Psoas muscle (tissue), 8 donors: ENCODE results near the gene ACACB. TPM values are rescaled to one million over a fixed set of nuclear protein-coding genes. Genes with fewer than 3 reads are reported as not detected.

ENCODE experiments used
- ATAC-seq, 4 donors: fragments of 200-7000 bp; cut with Tn5 transposase; one replicate each; pipeline ENCODE4 v1.9.1; 2020; ENCODE audit warnings: moderate library complexity in 3 of 4, mild to moderate bottlenecking in 2 of 4
- DNase-seq, 2 donors: peaks; one replicate each; pipeline ENCODE4 v3.0.0-alpha.2; 2020
- H3K27ac ChIP-seq: fragments of 200-600 bp; one replicate; pipeline ENCODE4 v1.8.0; 2022
- H3K27me3 ChIP-seq, 3 donors: fragments of 200-600 bp in 1 of 3; one replicate each; pipeline versions ENCODE4 v1.6.1 to v1.8.0; 2013 to 2022; ENCODE audit warnings: low read length in 2 of 3, mild to moderate bottlenecking in 2 of 3, moderate library complexity in 1 of 3; ENCODE audit not compliant: insufficient read depth in 3 of 3
- H3K36me3 ChIP-seq, 2 donors: fragments of 200-600 bp in 1 of 2; one replicate each; pipeline versions ENCODE4 v1.6.1 to v1.8.0; 2013 to 2022; ENCODE audit warnings: low read depth in 1 of 2, mild to moderate bottlenecking in 1 of 2, moderate library complexity in 1 of 2; ENCODE audit not compliant: insufficient read depth in 1 of 2
- H3K4me1 ChIP-seq: fragments of 200-600 bp; one replicate; pipeline ENCODE4 v1.8.0; 2022
- H3K4me3 ChIP-seq: fragments of 200-600 bp; one replicate; pipeline ENCODE4 v1.8.0; 2022; ENCODE audit warnings: mild to moderate bottlenecking
- H3K9me3 ChIP-seq: fragments of 200-600 bp; one replicate; pipeline ENCODE4 v1.8.0; 2022
- CTCF ChIP-seq: fragments of 200-600 bp; IDR thresholded peaks from one replicate; pipeline ENCODE4 v1.8.0; 2022; ENCODE audit warnings: antibody characterized with exemption
- WGBS, 3 donors: extraction: QIAGEN DNeasy Blood & Tissue Kit; methylation state at CpG; one replicate each; pipeline versions ENCODE4 v1.1.6 to v1.1.7; 2013; 5-methylcytosine and 5-hydroxymethylcytosine counted together
- intact Hi-C, 2 donors: fragments of 100-400 bp; cut with DNase I; formaldehyde crosslinking; loops; one replicate each; pipeline versions ENCODE4 v1.11.0 to v1.14.2; 2022
- polyA plus RNA-seq, 3 donors: library from polyadenylated mRNA; stranded (reverse); fragments of 200-250 nt; gene quantifications; one replicate each; pipeline ENCODE4 v1.2.3, GENCODE V29; 2013
- total RNA-seq, 4 donors: library from RNA; stranded (reverse); fragmentation: NEBNext Ultra II Directional in 2 of 4; extraction: Animal tissue kit (Norgen Biotek cat#: 25700) in 2 of 4; gene quantifications; one replicate each; pipeline versions ENCODE4 v1.2.1 to v1.2.4, GENCODE V29; 2021 to 2023
- donor health status: healthy with polysubstance abuse.
- donor health status: DM: no; HTN: no; CAD: no; lungs with moderate emphysema.
- donor health status: Bipolar disorder and iron deficiency.
- donor health status: healthy.
- donor health status: DM: yes; HTN: yes; CAD: no.
- donor health status: DM: no; HTN: no; CAD: no.
- donor health status: DM: no; HTN: no; CAD: no.
- donor health status: DM: yes; HTN: yes; CAD: no.

The ACACB gene
- total and polyA plus RNA-seq, 7 donors: 27.0 to 503 (median 246) TPM

GRCh38 chr12:109287181-109287580 is 170.8 kb downstream of the ACACB start:
- no peak overlapping the region for H3K27ac ChIP-seq
- H3K27me3 ChIP-seq: peaks cover 0 to 2% (median 0%) of the 10 kb centered on the region in 3 donors
- DNase-seq (peak; percentile 9 to 28), ATAC-seq (no peak)
- no peaks in the 10 kb centered on the region for H3K36me3 ChIP-seq
- WGBS, 3 donors: 84 to 90% (median 88%) methylated on average over 7 of the region's 7 CpGs
- H3K4me3 ChIP-seq: no peak overlapping the region
- TF ChIP-seq CTCF: no peak
- H3K4me1 ChIP-seq: peaks cover 4% of the 10 kb centered on the region
- no peaks in the 10 kb centered on the region for H3K9me3 ChIP-seq
- intact Hi-C loops: no loop called here

GRCh38 chr12:109287811-109288469 is 171.6 kb downstream of the ACACB start:
- 77 to 87% (median 80%) methylated on average over 13 to 16 of the region's 16 CpGs for WGBS, 3 donors
- TF ChIP-seq CTCF: no peak

GRCh38 chr12:109288571-109288970 is 172.2 kb downstream of the ACACB start:
- Histone ChIP-seq H3K4me1 (peaks cover 4% of the 10 kb centered on the region), H3K27me3 (peaks cover 0 to 3% (median 0%) of the 10 kb centered on the region in 3 donors), H3K4me3 (no peak overlapping the region), H3K27ac (no peak overlapping the region), H3K9me3 (no peaks in the 10 kb centered on the region), H3K36me3 (no peaks in the 10 kb centered on the region)
- ATAC-seq (no peak), DNase-seq (no peak)
- intact Hi-C loops: no loop called here
- WGBS, 3 donors: 71 to 78% (median 76%) methylated on average over 1 of the region's 1 CpG
- no peak for TF ChIP-seq CTCF

More at GRCh38 chr12:109287811-109288469, 171.6 kb downstream of the ACACB start:
- Histone ChIP-seq H3K9me3 (no peaks in the 10 kb centered on the region), H3K36me3 (no peaks in the 10 kb centered on the region), H3K27ac (no peak overlapping the region), H3K4me3 (no peak overlapping the region), H3K4me1 (peaks cover 4% of the 10 kb centered on the region), H3K27me3 (peaks cover 0 to 3% (median 0%) of the 10 kb centered on the region in 3 donors)
- intact Hi-C loops: no loop called here
- DNase-seq (peak in 1 of 2 donors; percentile 10), ATAC-seq (no peak)

GRCh38 chr12:109289004-109289403 is 172.6 kb downstream of the ACACB start:
- Histone ChIP-seq H3K27ac (no peak overlapping the region), H3K36me3 (no peaks in the 10 kb centered on the region), H3K4me3 (no peak overlapping the region), H3K4me1 (peaks cover 4% of the 10 kb centered on the region), H3K9me3 (no peaks in the 10 kb centered on the region), H3K27me3 (peaks cover 0 to 3% (median 0%) of the 10 kb centered on the region in 3 donors)
- no peak for DNase-seq
- TF ChIP-seq CTCF: no peak
- 63 to 71% (median 70%) methylated on average over 4 of the region's 4 CpGs for WGBS, 3 donors
- intact Hi-C loops: no loop called here
- ATAC-seq: no peak

GRCh38 chr12:109289551-109289950 is 173.2 kb downstream of the ACACB start:
- peaks cover 0 to 3% (median 0%) of the 10 kb centered on the region in 3 donors for H3K27me3 ChIP-seq
- ATAC-seq: no peak
- H3K4me1 ChIP-seq: peaks cover 4% of the 10 kb centered on the region
- TF ChIP-seq CTCF: no peak
- intact Hi-C loops: no loop called here
- H3K27ac ChIP-seq: no peak overlapping the region
- WGBS, 3 donors: 55 to 69% (median 58%) methylated on average over 6 of the region's 6 CpGs
- no peak for DNase-seq
- no peaks in the 10 kb centered on the region for H3K36me3 ChIP-seq
- no peak overlapping the region for H3K4me3 ChIP-seq
- no peaks in the 10 kb centered on the region for H3K9me3 ChIP-seq
